Spleen (tissue), 7 donors: ENCODE data around the gene NOM1.
A peak's percentile ranks its signal among the peaks of the same experiment; 100 is the strongest.

Experiments
- CTCF ChIP-seq, 11 experiments: fragments of 200-600 bp in 7 of 11; fragments of 450-650 bp in 4 of 11; sonication (generic) in 4 of 11; IDR thresholded peaks in 8 of 11; conservative IDR thresholded peaks in 3 of 11; 1 replicate in 7 of 11; 2 replicates in 4 of 11; pipeline versions ENCODE4 v1.4.0 to v1.8.0; 2016 to 2021; ENCODE audit warnings: antibody characterized with exemption in 11 of 11, inconsistent platforms in 4 of 11, mild to moderate bottlenecking in 1 of 11
- POLR2A ChIP-seq, 3 donors: fragments of 450-650 bp; IDR thresholded peaks; one replicate each; pipeline ENCODE4 v1.5.1; 2017; ENCODE audit warnings: antibody characterized with exemption in 3 of 3, mild to moderate bottlenecking in 1 of 3
- POLR2AphosphoS5 ChIP-seq, 3 donors: sonication (generic); formaldehyde crosslinking; IDR thresholded peaks; one replicate each; pipeline ENCODE4 v1.5.1; 2017; ENCODE audit warnings: antibody characterized with exemption in 3 of 3
- donor health status: DM: no; HTN: no; CAD: no; lungs with moderate emphysema.
- donor health status: DM: no; HTN: no; CAD: no.
- donor health status: DM: no; HTN: no; CAD: no.

GRCh38 chr7:156928406-156928747 lies 21.1 kb upstream of the NOM1 start:
- no peak for TF ChIP-seq CTCF (IDR thresholded peaks at IDR 0.05 in 8 of 11, conservative IDR thresholded peaks at IDR 0.05 in 3 of 11)
- no peak for TF ChIP-seq POLR2A (IDR thresholded peaks at IDR 0.05)
- TF ChIP-seq POLR2AphosphoS5 (IDR thresholded peaks at IDR 0.05): peak in 1 of 3 donors; percentile 1
